HG03521 (cell line): ENCODE results near the gene EDN2.

Experiments used
- ATAC-seq: cut with Tn5 transposase; IDR thresholded peaks from one replicate; pipeline ENCODE4 v1.9.1; 2021; ENCODE audit warnings: mild to moderate bottlenecking, moderate library complexity; ENCODE audit not compliant: unreplicated experiment

EDN2 gene

GRCh38 chr1:41484402-41485241 is at the start of gene EDN2:
EDN2 (minus strand) TSS chr1:41484683; CDS start chr1:41484601, 82 bp downstream.
- ATAC-seq: no peak

GRCh38 chr1:41533731-41534080 is 49.2 kb upstream of the EDN2 start:
- no peak for ATAC-seq

- ATAC-seq: no peak
Measured at GRCh38 chr1:41533016-41533730, 48.7 kb upstream of the EDN2 start.

GRCh38 chr1:41532206-41532975 is 47.9 kb upstream of the EDN2 start:
- ATAC-seq: no peak

- ATAC-seq: no peak
Measured at GRCh38 chr1:41530411-41530810, 45.9 kb upstream of the EDN2 start.

GRCh38 chr1:41529621-41530395 is 45.3 kb upstream of the EDN2 start:
- no peak for ATAC-seq

GRCh38 chr1:41528726-41529605 is 44.5 kb upstream of the EDN2 start:
- ATAC-seq: no peak

GRCh38 chr1:41528106-41528505 is 43.6 kb upstream of the EDN2 start:
- no peak for ATAC-seq

GRCh38 chr1:41526956-41527561 is 42.6 kb upstream of the EDN2 start:
- ATAC-seq: no peak

GRCh38 chr1:41525891-41526587 is 41.6 kb upstream of the EDN2 start:
- no peak for ATAC-seq

GRCh38 chr1:41524676-41525675 is 40.5 kb upstream of the EDN2 start:
- ATAC-seq: no peak

GRCh38 chr1:41523949-41524675 is 39.6 kb upstream of the EDN2 start:
- no peak for ATAC-seq

GRCh38 chr1:41523071-41523470 is 38.6 kb upstream of the EDN2 start:
- no peak for ATAC-seq

- no peak for ATAC-seq
Measured at GRCh38 chr1:41521766-41522165, 37.3 kb upstream of the EDN2 start.

GRCh38 chr1:41520951-41521752 is 36.7 kb upstream of the EDN2 start:
- ATAC-seq: no peak

GRCh38 chr1:41519667-41520066 is 35.2 kb upstream of the EDN2 start:
- no peak for ATAC-seq
